NCI-H2171 treated with DMSO at 0.1 percent for 48 hours (cell line): ENCODE measurements around the gene FLOT1.
"Not testable (repeated sequence)": the region's sequence is repeated elsewhere in the genome, so short reads cannot be mapped to it uniquely, and the experiment has no call there.

ENCODE experiments used
- DNase-seq: peaks from one replicate; lab custom pipeline; 2025; lab: John Stamatoyannopoulos, UW

Gene FLOT1

DNA sequence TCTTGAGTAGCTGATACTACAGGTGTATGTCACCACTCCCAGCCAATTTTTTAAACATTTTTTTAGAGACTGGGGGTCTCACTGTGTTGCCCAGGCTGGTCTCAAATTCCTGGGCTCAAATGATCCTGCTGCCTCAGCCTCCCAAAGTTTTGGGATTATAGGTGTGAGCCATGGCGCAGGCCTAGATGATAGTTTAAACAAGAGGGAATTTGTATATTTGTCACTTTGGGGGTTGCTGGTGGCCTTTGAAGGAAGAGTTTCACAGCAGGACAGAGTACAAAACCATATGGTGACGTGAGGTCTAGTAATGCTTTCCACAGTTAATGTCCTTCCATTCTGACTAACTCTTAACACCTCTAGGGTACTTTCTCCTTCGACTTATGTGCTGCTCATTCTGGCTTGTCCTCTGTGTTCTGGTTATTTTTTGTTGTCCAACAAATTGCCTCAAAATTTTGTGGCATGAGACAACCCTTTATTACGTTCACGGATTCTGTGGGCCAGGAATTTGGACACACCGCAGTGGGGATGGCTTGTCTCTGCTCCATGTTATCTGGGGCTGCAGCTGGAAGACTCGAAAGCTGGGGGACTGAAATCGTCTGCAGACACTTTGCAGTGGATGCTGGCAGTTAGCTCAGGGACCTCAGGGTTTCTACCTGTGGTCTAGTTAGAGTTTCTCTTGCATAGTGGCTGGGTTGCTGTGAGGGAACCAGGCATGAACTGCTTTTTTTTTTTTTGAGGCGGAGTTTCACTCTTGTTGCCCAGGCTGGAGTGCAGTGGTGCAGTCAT lies 24.9 kb upstream of the FLOT1 start:
- DNase-seq, result no peak

DNA sequence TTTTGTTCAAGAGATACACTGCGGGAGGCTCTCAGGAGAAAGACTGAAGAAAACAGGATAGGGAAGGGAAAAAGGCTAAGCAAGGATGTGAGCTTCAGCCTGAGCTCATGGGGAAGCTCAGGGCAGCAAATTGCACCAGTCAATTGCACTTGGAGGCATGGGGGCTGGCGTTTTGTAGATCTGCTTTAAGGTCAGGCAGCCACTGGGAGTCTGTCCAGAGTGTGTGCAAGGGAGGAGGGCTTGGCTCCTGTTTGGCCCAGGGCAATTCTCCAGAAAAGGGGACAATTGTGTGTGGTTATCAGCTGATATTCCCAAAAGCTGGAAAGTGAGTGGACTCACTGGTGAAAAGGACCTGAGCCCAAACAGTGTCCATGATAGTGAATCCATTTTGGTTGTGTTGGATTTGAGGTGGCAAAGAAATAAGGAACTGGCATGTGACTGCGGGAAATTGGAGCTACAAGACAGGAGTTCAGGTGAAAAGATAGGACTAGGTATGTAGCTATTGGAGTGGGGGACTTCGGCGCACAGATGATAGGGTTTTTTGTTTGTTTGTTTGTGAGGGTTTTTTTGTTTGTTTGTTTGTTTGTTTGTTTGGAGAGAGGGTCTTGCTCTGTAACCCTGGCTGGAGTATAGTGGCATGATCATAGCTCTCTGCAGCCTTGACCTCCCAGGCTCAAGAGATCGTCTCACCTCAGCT lies 24.1 kb upstream of the FLOT1 start:
- no peak for DNase-seq

DNA sequence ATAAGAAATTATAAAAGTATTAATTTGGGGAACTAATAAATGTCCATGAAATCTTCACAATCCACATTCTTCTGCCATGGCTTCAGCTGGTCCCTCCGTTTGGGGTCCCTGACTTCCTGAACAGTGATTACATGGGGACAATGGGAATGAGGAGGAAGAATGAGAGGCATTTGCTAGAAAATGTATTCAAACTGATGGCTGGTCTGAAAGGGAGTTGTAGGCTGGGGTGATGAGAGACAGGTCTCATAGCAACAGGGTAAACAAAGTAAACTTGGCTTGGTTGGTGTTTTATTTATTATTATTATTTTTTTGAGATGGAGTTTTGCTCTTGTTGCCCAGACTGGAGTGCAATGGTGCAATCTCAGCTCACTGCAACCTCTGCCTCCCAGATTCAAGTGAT lies 23.0 kb upstream of the FLOT1 start:
- DNase-seq, result not testable (repeated sequence)

DNA sequence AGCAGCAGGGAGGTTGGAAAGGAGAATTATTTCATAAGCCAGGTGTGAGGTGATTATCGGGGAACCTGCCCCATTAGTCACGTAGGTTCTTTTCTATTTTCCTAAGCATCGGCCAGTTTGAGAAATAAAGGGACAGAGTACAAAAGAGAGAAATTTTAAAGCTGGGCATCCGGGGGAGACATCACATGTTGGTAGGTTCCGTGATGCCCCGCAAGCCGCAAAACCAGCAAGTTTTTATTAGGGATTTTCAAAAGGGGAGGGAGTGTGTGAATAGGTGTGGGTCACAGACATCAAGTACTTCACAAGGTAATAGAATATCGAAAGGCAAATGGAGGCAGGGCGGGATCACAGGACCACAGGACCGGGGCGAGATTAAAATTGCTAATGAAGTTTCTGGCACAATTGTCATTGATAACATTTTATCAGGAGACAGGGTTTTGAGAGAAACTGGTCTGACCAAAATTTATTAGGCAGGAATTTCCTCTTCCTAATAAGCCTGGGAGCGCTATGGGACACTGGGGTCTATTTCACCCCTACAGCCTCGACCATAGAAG lies 22.1 kb upstream of the FLOT1 start:
- not testable (repeated sequence) for DNase-seq

DNA sequence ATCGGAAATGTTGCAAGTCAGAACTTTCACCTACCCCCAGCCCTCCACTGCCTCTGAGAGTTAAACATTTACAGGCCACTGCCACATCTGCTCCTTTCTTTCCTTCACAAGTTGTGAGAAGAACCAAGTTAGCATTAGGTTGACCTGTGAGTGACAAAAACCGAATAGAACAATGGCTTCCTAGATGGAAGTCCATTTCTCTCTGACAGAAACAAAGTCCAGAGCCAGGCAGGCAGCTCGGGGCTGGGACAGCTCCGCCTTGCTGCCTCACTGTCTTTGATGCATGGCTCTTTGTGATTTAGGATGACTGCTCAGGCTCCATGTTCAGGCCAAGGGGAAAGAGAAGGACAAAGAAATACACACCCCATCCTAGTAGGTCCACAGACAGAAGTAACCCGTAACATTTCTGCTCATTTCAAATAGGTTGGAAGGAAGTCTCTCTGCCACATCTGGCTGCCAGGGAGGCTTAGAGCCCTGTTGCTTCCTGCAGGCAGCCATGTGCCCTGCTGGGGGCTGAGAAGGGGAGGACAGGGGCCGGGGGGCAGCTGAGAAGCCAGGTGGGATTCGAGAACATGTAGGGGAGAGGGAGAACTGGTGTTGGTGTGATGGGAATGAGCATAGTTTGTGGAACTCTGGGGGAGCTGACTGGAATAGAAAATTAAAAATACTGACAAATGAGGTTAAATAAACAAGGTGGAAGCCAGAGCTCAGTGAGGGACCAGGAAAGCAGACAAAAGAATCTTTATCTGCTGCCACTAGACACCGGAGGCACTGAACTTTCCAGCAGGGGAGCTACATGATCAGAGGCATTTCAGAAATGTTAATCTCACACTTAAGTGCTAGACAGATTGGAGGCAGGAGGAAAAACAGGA lies 21.4 kb upstream of the FLOT1 start:
- DNase-seq, result peak; percentile 36

DNA sequence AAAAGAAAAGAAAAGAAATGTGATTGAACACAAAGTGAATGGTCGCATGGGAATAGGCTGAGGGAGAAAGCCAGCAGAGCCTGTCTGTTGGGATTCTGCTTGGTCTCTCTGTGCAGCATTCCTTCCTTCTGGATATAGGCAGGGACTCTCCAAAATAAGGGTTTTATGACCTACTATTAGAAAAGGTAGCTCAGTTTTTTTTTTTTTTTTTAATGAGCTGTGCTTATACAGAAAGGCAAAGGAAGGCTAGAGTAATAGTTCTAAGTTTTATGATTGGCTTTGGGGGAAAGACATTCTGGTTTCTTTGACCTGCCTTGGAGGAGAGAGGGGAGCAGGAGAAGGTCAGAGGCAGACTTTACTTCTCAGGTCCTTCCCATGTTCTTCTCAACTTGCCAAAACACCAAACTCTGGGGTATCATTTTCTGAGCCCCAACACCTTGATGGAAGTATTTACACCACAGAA lies 20.7 kb upstream of the FLOT1 start:
- DNase-seq, result no peak

DNA sequence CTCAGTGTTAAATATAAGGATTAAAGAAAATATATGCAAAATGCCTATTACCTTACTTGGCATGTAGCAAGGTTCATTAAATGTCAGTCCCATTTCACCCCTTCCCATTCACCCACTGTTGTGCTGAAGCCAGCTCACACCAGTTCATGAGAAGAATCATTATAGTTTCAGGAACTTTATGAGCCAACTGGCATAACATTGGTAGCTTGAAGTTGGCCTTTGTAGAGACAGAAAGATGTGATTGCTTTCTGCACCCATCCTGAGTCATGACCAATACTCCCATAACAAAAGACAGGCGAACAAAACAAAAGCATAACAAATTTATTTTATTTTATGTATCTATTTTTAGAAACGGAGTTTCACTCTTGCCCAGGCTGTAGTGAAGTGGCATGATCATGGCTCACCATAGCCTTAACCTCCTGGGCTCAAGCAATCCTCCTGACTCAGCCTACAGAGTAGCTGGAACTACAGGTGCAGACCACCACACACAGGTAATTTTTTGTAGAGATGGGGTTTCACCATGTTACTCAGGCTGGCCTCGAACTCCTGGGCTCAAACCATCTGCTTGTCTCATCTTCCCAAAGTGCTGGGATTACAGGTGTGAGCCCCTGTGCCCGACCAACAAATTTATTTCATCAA lies 19.4 kb upstream of the FLOT1 start:
- DNase-seq, result no peak

DNA sequence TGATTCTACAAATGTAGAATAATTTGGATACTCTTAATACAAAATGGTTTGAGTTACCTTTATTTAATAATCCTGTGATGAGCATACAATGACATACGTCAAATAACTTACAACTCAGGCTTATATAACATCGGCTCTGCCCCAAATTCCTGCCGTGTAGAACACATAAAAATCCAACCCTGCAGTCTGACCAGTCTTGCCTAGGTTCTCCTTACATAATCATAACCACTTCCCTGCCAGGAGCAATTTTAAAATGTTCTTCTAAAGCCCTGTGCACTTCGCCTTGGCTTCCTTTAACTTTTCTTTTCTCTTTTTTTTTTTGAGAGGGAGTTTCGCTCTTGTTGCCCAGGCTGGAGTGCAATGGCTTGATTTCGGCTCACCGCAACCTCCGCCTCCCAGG lies 18.1 kb upstream of the FLOT1 start:
- no peak for DNase-seq

DNA sequence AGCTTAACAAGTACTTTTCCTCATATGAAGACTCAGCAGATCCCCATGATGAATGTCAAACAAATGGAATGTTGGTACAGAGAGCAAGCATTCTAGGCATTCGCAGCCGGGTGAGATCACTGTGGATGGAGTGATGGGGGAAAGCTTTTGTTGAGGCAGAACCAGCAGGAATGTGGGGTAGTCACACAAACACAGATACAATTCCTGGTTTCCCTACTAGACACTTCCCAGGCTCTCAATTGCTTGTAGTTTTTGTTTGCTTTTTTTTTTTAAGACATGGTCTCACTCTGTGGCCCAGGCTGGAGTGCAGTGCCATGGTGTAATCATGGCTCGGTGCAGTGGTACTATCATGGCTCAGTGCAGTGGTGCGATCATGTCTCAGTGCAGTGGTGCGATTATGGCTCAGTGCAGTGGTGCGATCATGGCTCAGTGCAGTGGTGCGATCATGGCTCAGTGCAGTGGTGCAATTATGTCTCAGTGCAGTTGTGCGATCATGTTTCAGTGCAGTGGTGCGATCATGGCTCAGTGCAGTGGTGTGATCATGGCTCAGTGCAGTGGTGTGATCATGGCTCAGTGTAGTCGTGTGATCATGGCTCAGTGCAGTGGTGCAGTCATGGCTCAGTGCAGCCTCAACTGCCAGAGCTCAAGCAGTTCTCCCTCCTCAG lies 17.2 kb upstream of the FLOT1 start:
- DNase-seq, result no peak

DNA sequence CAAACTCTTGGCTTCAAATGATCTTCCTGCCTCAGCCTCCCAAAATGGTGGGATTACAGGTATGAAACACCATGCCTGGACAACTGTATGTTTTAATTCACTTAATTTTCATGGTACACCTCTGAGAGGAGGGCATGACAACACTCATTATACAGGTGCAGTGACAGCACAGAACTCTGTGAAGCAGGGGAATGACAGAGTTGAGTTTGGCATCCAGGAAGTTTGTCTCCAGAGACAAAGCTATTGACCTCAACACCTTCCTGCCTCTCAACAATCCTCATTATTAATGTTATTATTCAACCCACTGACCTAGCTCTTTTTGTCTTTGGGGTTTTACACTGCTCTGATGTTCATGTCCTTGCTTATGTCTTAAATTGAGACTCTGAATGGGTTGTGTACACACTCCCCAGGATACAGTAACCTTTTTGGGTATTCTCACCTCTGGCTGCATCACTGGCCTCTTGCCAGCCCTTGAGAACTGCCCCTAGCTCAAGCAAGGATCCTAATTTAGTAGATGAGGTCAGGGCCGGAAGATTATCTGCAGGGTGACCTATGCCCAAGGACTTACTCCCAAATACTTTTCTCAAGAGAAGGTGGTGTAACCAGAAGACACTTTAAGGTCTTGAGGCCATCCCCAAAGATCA lies 14.9 kb upstream of the FLOT1 start:
- DNase-seq, result no peak

DNA sequence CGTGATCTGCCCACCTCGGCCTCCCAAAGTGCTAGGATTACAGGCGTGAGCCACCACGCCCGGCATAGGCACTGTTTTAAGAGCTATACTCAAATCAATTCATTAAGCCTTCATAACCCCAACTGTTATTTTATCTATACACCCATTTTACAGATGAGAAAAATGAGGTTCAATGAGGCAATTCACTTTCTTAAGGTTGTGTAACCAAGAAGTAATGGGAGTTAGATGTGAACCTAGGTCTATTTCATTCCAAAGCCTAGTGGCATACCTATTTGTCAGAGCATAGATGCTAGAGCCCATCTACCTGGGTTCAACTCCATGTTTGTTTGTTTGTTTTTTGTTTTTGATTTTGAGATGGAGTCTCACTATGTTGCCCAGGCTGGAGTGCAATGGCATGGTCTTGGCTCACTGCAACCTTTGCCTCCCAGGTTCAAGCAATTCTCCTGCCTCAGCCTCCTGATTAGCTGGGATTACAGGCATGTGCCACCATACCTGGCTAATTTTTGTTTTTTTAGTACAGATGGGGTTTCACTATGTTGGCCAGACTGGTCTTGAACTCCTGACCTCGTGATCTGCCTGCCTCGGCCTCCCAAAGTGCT lies 14.0 kb upstream of the FLOT1 start:
- DNase-seq, result not testable (repeated sequence)

DNA sequence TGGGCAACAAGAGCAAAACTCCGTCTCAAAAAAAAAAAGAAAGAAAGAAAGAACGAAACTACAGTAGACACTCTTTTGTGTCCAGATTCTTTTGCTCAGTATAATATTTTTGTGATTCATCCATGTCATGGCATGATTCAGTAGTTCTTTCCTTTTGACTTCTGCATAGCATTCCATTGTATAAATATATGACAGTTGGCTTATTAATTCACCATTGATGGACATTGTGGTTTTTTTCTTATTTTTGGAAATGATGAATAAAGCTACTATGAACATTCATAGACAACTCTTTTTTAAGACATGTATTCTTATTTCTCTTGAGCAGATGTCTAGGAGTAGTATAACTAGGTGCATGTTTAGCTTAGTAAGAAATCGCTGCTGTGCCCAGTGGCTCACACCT lies 12.1 kb upstream of the FLOT1 start:
- no peak for DNase-seq

DNA sequence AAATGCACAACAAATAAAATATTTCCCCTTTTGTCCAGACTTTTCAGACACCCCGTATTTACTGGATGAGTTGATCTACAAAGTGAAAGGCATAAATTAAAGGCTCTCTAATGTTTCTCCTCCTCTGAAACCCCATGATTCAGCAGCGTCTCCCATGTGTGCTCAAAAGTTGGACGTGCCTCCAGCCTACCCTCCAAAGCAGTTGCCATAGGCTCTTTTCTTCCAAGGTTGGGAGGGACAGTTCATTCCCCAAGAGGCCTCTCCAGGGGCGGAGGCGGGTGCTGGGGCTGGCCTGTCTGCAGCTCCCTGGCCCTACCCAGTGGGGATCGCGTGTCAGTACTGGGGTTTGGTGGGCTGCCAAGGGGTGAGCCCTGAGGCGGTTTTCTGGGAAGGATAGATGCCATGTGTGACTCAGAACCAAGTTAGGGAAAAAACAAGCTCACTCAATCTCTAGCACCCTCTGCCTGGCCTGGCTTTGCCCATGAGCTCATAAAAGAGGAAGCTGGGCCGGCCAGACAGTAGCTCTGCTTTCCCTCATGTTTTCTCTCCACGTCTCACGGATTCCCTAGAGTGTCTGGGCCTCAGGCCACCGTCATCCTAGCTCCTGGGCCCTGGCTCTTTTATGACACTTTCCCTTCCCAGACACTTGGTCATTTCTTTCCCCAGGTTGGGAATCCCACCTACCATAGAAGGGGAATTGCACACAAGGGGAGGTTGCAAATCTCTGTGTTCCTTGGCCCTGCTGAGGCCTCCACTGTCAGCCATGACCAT lies 9.9 kb upstream of the FLOT1 start:
- peak; percentile 47 for DNase-seq

DNA sequence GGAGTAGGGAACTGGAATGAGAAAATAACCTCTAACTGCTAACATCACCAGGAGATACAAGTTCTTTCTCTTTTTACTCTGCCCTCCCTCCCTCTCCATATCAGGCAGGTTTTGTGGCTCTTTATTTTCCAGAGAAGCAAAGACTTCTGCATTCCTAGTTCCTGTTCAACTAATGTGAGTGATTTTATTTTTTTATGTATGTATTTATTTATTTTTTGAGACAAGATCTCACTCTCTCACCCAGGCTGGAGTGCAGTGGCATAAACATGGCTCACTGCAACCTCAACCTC lies 7.8 kb upstream of the FLOT1 start:
- no peak for DNase-seq

DNA sequence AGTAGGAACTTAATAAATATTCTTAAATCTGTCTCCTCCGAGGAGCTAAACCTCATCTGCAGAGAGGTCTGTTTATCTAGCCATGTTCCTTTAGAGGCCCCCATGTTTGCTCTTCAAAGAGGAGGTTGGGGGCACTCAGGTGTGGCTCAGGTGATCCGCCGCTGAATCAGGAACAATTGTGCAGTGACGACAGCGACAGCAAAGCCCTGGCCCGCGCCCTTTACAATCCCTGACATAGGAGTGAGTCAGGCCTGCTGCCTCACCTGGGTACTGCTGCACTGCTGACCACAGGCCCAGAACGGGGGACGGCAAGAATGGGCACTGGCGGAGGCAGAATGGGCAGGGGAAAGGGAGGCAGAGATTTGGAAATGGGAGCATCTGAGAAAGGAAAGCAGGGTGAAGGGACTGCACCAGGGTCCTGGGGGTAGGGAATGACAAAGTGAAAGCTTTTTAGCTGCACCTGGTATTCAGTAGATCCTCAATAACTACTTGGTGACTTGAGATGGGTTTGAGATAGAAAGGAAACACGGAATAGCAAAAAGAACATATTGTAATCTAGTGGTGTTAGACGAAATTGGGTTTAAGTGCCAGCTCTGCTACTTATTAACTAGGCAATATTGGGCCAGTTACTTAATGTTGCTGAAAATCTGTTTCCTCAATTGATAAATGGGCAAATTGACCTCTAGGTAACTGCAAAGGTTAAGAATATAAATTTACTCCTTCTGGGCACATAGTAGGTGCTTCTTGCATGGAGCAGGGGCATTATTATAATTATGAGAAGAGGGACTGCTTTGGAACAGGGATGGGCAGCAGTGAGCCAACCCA lies 7.3 kb upstream of the FLOT1 start:
- no peak for DNase-seq

DNA sequence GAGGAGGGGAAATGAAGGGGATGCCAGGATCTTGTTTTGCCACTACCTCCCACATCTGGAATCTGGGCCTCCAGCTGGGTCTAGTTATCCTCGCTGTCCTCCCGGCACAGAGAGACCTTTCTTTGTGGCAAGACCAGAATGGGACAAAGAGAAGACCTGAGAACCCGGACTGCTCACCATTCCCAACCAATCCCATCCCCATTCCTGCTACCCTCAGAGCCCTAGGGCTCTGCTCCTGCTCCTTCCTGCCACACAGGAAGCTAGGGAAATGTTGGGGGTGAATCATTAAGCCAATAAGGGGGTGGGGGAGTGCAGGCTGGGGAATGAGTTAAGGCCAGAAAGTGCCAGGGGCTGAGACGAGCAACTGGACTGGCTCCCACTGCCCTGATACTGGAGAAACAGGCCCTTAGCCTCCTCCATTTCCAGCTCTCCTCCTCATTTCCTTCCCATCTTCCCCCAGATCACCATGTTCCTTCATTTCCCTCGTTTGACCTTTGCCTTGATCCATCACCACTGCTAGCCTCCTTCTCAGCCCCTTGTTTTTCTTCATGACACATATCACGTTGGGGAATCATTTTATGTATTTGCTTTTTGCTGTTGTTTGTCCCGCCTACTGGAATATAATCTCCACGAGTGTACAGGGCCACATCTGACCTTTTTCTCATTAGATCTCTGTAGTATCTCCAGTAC lies 6.5 kb upstream of the FLOT1 start:
- no peak for DNase-seq

DNA sequence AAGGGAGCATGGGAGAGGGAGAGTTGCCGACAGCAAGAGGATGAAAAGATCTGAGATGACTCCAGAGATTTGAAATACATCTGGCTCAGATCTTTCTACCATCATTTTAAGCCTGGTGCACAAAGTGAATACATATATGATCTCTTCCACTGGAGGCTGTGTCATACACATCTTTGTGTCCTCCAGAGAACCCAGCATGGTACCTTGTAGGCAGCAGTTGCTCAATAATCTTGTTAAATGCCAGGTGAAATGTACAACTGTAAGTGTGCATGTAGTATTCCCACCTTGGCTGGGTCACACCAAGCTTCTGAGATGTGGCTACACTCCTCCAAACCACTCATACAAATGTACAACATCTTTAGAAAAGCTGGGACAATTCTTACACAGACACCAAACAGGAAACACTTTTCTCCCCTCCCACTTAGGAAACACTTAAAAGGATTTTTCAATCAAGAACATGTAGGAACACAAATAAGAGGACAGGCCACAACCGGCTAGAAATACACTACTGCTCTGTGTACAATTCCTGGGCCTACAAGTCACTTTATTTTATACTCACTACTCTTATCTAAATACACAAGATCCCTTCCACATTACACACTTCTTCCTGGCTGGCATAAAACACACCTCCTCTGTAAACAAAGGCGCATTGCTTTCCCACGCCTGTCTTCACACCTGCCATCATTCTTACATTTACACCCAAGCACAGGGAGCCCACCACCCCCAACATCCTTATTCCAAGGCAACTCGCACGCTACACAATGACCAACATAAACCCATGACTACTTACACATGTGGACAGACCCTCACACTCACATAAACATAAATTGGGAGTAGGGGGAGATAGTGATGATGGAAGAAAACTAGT lies 5.6 kb upstream of the FLOT1 start:
- DNase-seq, result no peak
